Sigmoid colon (tissue), 4 donors: ENCODE data around the gene HAO2.

Source experiments
- CTCF ChIP-seq, 4 experiments: fragments of 450-650 bp in 3 of 4; fragments of 200-600 bp in 1 of 4; IDR thresholded peaks; one replicate each; pipeline ENCODE4 v1.5.1; 2016 to 2019; ENCODE audit warnings: antibody characterized with exemption in 4 of 4, mild to moderate bottlenecking in 3 of 4, moderate library complexity in 2 of 4
- EP300 ChIP-seq, 4 donors: sonication (generic); formaldehyde crosslinking; IDR thresholded peaks; one replicate each; pipeline ENCODE4 v1.6.1; 2017; ENCODE audit warnings: antibody characterized with exemption in 4 of 4
- POLR2A ChIP-seq, 2 donors: fragments of 450-650 bp; IDR thresholded peaks; one replicate each; pipeline ENCODE4 v1.6.1; 2016; ENCODE audit warnings: antibody characterized with exemption in 2 of 2, mild to moderate bottlenecking in 2 of 2, moderate library complexity in 2 of 2
- POLR2AphosphoS5 ChIP-seq, 4 donors: sonication (generic); formaldehyde crosslinking; IDR thresholded peaks; one replicate each; pipeline ENCODE4 v1.6.1; 2017; ENCODE audit warnings: antibody characterized with exemption in 4 of 4

GRCh38 chr1:119371815-119372214 is 3.2 kb downstream of the HAO2 start:
- TF ChIP-seq POLR2A (IDR thresholded peaks at IDR 0.05), result no peak
- no peak for TF ChIP-seq CTCF (IDR thresholded peaks at IDR 0.05)
- no peak for TF ChIP-seq EP300 (IDR thresholded peaks at IDR 0.05)
- no peak for TF ChIP-seq POLR2AphosphoS5 (IDR thresholded peaks at IDR 0.05)
